ENCODE data around the gene ECI2. TPM values are rescaled to one million over a fixed set of nuclear protein-coding genes. Genes with fewer than 3 reads are reported as not detected.

The ECI2 gene
- total RNA-seq, 4 donors from 2014 or later = 22.8 to 35.4 (median 30.2) TPM

DNA sequence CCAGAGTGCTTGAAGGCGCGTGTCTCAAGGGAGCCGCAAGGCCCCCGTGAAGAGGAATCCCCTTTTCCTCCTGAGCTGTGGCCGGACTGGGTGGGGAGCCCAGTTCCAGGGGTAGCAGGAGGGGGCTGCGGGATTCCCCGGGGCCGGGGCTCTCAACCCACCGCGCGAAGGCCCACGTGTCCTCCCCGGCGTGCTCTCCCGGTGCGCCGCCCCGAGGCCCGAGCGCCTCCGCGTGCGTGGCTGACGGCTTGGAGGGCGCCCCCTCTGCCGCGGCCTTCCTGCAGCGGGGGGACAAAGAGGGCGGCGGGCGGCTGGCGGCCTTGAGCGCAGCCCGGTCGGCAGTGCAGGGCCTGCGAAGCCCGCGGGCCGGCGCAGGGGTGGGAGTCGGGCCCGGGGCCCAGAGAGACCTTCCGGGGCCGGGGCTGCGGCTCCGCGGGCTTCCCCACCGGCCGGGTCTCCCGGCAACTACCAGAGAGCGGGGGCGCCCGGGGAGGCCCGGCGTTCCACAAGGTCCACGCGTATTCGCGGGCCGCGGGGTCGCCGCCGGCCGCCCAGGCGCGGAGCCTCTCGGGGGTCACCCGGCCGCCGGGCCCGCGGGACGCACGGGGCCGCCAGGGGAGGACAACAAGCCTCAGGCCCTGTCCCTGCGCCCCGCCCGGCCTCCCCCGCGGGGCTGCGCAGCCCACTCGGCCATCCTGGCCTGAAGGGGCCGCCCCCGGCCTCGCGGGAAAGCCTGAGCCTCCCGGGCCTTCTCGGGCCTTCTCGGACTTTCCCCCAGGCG lies 56.5 kb downstream of the ECI2 start, which contains the start of gene FAM217A:
Gene FAM217A (minus strand): TSS at position 447 of the 781 bp plus-strand sequence. CDS start 1,723 bp downstream, outside the sequence.
- no peak within 1 kb of the TSS for H3K4me3 ChIP-seq (ENCODE audit: low read depth, poor library complexity, severe bottlenecking)
- TF ChIP-seq POLR2A (IDR thresholded peaks at IDR 0.05) = no peak
- TF ChIP-seq, protein P1, sequence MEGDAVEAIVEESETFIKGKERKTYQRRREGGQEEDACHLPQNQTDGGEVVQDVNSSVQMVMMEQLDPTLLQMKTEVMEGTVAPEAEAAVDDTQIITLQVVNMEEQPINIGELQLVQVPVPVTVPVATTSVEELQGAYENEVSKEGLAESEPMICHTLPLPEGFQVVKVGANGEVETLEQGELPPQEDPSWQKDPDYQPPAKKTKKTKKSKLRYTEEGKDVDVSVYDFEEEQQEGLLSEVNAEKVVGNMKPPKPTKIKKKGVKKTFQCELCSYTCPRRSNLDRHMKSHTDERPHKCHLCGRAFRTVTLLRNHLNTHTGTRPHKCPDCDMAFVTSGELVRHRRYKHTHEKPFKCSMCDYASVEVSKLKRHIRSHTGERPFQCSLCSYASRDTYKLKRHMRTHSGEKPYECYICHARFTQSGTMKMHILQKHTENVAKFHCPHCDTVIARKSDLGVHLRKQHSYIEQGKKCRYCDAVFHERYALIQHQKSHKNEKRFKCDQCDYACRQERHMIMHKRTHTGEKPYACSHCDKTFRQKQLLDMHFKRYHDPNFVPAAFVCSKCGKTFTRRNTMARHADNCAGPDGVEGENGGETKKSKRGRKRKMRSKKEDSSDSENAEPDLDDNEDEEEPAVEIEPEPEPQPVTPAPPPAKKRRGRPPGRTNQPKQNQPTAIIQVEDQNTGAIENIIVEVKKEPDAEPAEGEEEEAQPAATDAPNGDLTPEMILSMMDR (IDR thresholded peaks at IDR 0.05) = no peak
- WGBS, 2 donors = 60 to 77% methylated on average over 10 to 49 of the region's 91 CpGs
- intact Hi-C loops (cut with DNase I; ENCODE audit: low total_unique reads) = no loop called here
- DNase-seq (ENCODE audit: low spot score in 2 of 2) = no peak

DNA sequence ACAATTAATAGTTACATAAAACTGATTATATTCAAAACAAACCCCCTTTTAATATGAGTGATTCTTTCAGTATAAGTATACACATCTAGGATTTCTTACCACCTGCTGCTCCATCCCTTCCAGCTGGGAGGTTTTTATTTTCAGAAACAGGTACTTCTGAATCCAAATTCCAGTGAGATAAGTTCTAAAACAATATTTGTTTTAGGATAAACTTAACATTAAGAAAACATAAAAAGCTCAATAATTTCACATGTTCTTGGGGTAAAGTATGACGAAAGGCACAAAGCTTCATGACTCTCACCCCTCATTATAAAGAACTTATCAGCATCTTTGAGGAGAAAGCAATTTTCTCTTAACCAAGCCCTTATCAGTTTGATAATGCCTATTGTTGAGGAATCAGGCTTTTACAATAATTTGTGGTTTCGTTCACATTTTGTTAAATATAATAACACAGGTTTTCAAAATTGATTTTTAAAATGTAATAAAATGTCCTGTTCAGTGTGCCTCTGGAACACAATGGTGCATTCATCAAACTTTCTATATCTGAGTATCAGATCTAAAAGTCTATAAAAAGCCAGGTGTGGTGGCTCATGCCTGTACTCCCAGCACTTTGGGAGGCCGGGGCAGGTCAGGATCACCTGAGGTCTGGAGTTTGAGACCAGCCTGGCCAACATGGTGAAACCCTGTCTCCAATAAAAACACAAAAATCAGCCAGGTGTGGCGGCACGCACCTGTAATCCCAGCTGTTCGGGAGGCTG lies 60.7 kb downstream of the ECI2 start:
- DNase-seq (ENCODE audit: low spot score in 2 of 2) = no peak
- TF ChIP-seq POLR2A (IDR thresholded peaks at IDR 0.05) = no peak
- intact Hi-C loops (cut with DNase I; ENCODE audit: low total_unique reads) = no loop called here
- H3K4me3 ChIP-seq (ENCODE audit: low read depth, poor library complexity, severe bottlenecking) = no peak overlapping the region
- WGBS, 2 donors = 77 to 81% methylated on average over 6 of the region's 6 CpGs

DNA sequence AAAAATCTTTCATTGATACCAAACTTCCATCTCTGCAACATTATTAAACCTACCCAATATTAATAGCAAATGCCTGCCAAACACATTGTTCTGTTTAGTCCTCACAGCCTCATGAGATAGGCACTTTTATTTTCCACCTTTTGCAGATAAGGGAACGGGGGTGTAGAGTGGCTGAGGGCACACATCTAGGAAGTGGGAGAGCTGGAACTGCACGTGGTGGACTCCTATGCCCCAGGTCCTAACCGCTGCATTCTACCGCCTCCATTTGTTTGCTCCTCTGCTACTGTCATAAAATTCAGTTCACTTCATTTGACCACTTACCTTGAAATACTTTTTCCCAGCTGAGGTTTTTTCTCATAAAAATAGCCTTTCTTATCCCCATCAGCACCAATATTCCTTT lies 64.0 kb downstream of the ECI2 start:
- intact Hi-C loops (cut with DNase I; ENCODE audit: low total_unique reads) = no loop called here
- DNase-seq (ENCODE audit: low spot score in 2 of 2) = no peak
- no peak overlapping the region for H3K4me3 ChIP-seq (ENCODE audit: low read depth, poor library complexity, severe bottlenecking)
- TF ChIP-seq, protein P1 (IDR thresholded peaks at IDR 0.05) = no peak
- no peak for TF ChIP-seq POLR2A (IDR thresholded peaks at IDR 0.05)
- 64 to 66% methylated on average over 4 of the region's 4 CpGs for WGBS, 2 donors

DNA sequence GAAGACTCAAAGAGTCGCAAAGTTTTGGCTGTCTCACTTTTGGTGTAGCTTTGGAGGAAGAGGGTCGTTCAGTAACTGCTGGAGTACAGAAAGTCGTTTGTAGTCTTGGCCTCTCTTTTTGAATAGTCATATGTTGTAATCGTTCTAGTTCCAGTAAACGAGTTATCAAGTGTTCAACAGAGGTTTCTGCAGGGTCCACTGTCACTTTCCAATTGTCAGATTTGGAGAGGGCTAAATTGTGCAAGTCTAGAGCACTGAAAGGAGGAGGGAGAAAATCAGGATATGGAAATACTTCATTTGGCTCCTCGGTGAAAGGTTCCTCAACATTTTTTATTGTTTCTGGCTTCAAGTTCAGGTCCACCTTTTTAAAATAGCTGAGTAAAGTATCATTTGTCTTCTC lies 66.2 kb downstream of the ECI2 start:
- no peak for DNase-seq (ENCODE audit: low spot score in 2 of 2)
- WGBS, 2 donors = 77% methylated on average over 6 of the region's 6 CpGs
- no peak overlapping the region for H3K4me3 ChIP-seq (ENCODE audit: low read depth, poor library complexity, severe bottlenecking)
- TF ChIP-seq, protein P1 (IDR thresholded peaks at IDR 0.05) = no peak
- no peak for TF ChIP-seq POLR2A (IDR thresholded peaks at IDR 0.05)
- intact Hi-C loops (cut with DNase I; ENCODE audit: low total_unique reads) = no loop called here

DNA sequence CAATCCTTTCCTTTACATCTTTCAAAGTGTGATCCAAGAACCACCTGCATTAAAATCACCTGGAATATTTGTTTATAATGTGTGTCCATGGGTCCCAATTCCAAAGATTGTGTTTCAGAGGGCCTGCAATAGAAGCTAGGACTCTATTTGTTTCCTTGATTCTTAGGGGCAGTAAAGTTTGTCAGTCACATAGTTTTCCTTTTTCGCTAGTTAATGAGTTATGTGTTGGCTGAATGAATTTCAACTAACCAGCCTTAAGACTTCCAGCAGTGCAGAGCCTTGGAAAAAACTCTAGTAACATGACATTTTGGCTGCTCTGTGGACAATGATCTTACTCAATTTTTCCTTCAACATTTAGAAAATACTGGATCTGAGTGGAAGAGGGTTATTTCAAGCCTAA lies 67.7 kb downstream of the ECI2 start:
- intact Hi-C loops (cut with DNase I; ENCODE audit: low total_unique reads) = no loop called here
- H3K4me3 ChIP-seq (ENCODE audit: low read depth, poor library complexity, severe bottlenecking) = no peak overlapping the region
- TF ChIP-seq POLR2A (IDR thresholded peaks at IDR 0.05) = no peak
- TF ChIP-seq, protein P1 (IDR thresholded peaks at IDR 0.05) = no peak
- DNase-seq (ENCODE audit: low spot score in 2 of 2) = no peak
- 74 to 76% methylated on average over 1 of the region's 1 CpG for WGBS, 2 donors

DNA sequence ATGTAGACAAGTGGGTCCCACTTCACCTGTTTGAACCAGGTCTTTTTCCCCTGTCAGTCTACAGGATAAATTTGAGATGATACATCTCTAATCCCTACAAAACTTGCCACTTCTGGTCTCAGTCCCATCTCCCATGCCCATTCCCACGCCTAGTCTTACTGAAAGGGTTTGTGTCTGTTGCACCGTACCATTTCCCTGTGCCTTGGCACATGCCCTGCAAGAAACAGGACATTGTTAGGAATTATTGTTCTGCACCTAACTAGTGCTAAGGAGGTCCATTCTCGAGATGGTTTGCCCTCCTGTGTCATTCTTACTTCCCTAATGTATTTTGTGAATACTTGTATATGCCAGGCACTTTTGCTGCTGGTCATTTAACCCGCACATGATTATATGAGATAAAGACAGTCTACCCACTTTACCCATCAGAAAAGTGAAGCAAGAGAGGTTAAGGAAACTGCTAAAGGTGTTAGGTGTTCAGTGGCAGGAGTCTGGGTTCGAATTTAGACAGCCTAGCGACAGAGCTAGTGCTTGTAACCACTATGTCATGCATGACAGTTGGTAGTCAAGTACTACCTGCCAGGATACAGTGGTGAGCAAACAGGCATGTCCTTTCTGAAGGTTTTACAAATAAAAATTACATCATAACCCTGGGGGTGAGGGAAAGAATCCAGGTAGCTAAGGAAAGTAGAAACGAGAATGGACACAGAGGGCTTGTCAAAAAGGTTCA lies 69.2 kb downstream of the ECI2 start:
- DNase-seq (ENCODE audit: low spot score in 2 of 2) = no peak
- H3K4me3 ChIP-seq (ENCODE audit: low read depth, poor library complexity, severe bottlenecking) = no peak overlapping the region
- TF ChIP-seq POLR2A (IDR thresholded peaks at IDR 0.05) = no peak
- TF ChIP-seq, protein P1 (IDR thresholded peaks at IDR 0.05) = no peak
- 70 to 80% methylated on average over 7 of the region's 7 CpGs for WGBS, 2 donors
- intact Hi-C loops (cut with DNase I; ENCODE audit: low total_unique reads) = no loop called here
